Measurements from ENCODE around the gene ITGA8. TPM values are rescaled to one million over a fixed set of nuclear protein-coding genes. Genes with fewer than 3 reads are reported as not detected.

The ITGA8 gene
- total RNA-seq, 1 experiment from 2014 or later = 0.02 TPM

- H3K9me3 ChIP-seq (ENCODE audit: control insufficient read depth in 1 of 2, insufficient read depth in 1 of 2, low read depth in 1 of 2, low read length in 2 of 2) = no peaks in the 10 kb centered on the region
- H3K4me3 ChIP-seq (replicated peaks in 1 of 2; ENCODE audit: low read depth in 1 of 2, low read length in 2 of 2) = no peak overlapping the region
- TF ChIP-seq ZFX (IDR thresholded peaks at IDR 0.05) (no peak), EZH2 (IDR thresholded peaks at IDR 0.05) (no peak), FOSL1 (IDR thresholded peaks at IDR 0.05; ENCODE audit: low read depth) (no peak), POLR2AphosphoS5 (IDR thresholded peaks at IDR 0.05; ENCODE audit: low read depth, low read length) (no peak), MAX (IDR thresholded peaks at IDR 0.05) (no peak), YY1 (IDR thresholded peaks at IDR 0.05; ENCODE audit: extremely low read depth, insufficient replicate concordance, low read depth, low read length) (no peak), CBX3 (IDR thresholded peaks at IDR 0.05; ENCODE audit: low read depth) (no peak), POLR2A (IDR thresholded peaks at IDR 0.05; ENCODE audit: borderline replicate concordance, extremely low read depth, insufficient read depth, insufficient read length) (no peak), JUND (IDR thresholded peaks at IDR 0.05) (no peak), EZH2phosphoT487 (IDR thresholded peaks at IDR 0.05; ENCODE audit: borderline replicate concordance) (no peak), ZBTB33 (IDR thresholded peaks at IDR 0.05; ENCODE audit: extremely low read depth, insufficient replicate concordance, low read length) (no peak)
- TF ChIP-seq, protein P1, sequence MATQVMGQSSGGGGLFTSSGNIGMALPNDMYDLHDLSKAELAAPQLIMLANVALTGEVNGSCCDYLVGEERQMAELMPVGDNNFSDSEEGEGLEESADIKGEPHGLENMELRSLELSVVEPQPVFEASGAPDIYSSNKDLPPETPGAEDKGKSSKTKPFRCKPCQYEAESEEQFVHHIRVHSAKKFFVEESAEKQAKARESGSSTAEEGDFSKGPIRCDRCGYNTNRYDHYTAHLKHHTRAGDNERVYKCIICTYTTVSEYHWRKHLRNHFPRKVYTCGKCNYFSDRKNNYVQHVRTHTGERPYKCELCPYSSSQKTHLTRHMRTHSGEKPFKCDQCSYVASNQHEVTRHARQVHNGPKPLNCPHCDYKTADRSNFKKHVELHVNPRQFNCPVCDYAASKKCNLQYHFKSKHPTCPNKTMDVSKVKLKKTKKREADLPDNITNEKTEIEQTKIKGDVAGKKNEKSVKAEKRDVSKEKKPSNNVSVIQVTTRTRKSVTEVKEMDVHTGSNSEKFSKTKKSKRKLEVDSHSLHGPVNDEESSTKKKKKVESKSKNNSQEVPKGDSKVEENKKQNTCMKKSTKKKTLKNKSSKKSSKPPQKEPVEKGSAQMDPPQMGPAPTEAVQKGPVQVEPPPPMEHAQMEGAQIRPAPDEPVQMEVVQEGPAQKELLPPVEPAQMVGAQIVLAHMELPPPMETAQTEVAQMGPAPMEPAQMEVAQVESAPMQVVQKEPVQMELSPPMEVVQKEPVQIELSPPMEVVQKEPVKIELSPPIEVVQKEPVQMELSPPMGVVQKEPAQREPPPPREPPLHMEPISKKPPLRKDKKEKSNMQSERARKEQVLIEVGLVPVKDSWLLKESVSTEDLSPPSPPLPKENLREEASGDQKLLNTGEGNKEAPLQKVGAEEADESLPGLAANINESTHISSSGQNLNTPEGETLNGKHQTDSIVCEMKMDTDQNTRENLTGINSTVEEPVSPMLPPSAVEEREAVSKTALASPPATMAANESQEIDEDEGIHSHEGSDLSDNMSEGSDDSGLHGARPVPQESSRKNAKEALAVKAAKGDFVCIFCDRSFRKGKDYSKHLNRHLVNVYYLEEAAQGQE (IDR thresholded peaks at IDR 0.05; ENCODE audit: low read depth) = no peak
- TF ChIP-seq, protein P2, sequence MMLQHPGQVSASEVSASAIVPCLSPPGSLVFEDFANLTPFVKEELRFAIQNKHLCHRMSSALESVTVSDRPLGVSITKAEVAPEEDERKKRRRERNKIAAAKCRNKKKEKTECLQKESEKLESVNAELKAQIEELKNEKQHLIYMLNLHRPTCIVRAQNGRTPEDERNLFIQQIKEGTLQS (IDR thresholded peaks at IDR 0.05) = no peak
- H3K79me2 ChIP-seq (ENCODE audit: insufficient read depth, low read length) = no peaks in the 10 kb centered on the region
- RAD21 ChIA-PET (ENCODE audit: low non-redundant PET in 1 of 2, low total read pairs in 2 of 2, uncharacterized antibody in 2 of 2, unreplicated experiment in 2 of 2) = no interaction called here
- H3K27me3 ChIP-seq (ENCODE audit: insufficient read depth, low read length) = peaks cover 51% of the 10 kb centered on the region
- no peak overlapping the region for H3K9ac ChIP-seq (ENCODE audit: low read length)
- H3K4me1 ChIP-seq (ENCODE audit: control insufficient read depth in 1 of 2, insufficient read depth in 2 of 2, low read length in 2 of 2) = no peaks in the 10 kb centered on the region
- DNase-seq (ENCODE audit: low read depth, low spot score) (no peak), ATAC-seq (no peak)
- H3K36me3 ChIP-seq (ENCODE audit: control insufficient read depth in 1 of 2, insufficient read depth in 2 of 2, low read length in 2 of 2) = no peaks in the 10 kb centered on the region
- H4K20me1 ChIP-seq (ENCODE audit: insufficient read depth) = no peaks in the 10 kb centered on the region
- intact Hi-C loops (cut with micrococcal nuclease) = no loop called here
- H3K27ac ChIP-seq (ENCODE audit: low read depth, low read length) = no peak overlapping the region
- no peak overlapping the region for H3K4me2 ChIP-seq (ENCODE audit: low read length)
- no peak overlapping the region for H2AFZ ChIP-seq (ENCODE audit: low read depth, low read length, poor library complexity, severe bottlenecking)
- H3K9me2 ChIP-seq (ENCODE audit: insufficient read depth) = no peaks in the 10 kb centered on the region
- POLR2A ChIA-PET = no interaction called here
- BruUV-seq (replicated peaks) = no TSS peak
- CTCF ChIA-PET = interaction anchor here (1.1 to 1.8 kb wide), 2 partner anchors 11 to 279 kb away, joined by 3 to 5 read pairs; no protein-coding TSS in a partner anchor
These were observed 6.8 kb downstream of the ITGA8 start for GRCh38 chr10:15712883-15713282.
